CD4-positive, alpha-beta T cell treated with Interleukin-6 at 100 ng/mL for 8 hours (primary cell): ENCODE data around the gene OPCML.

Experiments used
- DNase-seq: peaks from one replicate; pipeline ENCODE4 v3.0.0-alpha.2; 2020; ENCODE audit warnings: mixed read lengths, low spot score

The OPCML gene

DNA sequence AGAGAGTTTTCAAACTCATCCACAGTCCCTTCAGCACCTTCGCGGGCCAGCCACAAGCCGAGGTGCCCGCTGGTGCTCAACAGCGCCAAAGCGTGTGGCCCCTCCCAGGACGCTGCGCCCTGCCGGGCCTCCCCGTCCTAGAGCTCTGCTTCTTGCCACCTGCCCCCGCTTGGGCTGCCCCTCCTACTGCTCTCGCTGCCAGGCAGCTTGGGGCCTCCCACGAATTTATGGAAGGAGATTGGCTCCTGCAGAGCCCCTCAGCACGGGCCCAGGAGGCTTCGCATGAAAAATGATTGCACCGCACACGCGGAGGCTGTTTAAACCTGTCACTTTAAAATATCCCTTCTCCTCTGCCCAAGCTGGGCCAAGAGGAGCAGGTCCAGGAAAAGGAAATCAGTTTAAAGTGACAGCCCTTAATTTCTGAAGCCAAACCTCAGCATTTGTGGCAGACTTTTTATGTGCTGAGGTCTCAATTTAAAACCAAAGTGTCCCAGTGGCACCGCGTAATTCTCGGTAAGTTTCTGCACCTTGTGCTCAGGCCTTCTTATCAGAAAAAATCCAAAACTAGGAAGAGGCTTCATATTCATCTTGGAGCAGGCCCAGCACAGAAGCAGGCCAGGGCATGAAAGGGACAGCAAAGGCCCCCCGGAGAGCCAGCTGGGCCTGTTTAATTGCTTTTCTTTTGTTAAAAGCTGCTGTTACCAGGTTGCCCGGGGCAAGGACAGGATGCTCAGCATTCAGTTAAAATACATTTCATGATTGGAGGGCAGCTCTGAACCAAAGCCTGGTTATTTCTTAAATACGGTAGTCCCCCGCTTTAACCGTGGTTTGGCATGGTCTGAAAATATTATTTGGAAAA, 303.6 kb downstream of the OPCML start:
- no peak for DNase-seq

DNA sequence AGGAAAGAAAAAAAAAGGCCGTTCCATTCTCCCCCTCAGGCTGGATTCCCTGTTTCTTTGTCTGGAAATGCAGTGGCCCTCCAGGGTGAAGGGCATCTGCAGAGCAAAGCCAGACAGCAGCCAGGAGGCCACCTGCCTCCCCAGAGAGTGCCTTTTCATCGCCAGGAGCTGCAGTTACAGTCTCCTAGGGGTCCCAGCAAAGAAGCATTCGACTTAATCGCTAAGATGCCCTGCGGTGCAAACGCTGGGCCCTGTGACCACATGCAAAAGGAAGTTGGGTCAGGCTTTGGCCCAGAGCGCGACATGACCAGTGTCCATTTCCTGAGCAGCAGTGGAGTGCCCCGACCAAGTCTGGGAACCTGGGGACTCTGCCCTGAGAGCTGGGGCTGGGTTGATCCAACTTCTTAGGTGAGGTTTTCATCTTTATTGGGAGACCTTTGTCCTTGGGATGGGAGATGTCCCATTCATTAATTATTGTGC, 304.6 kb downstream of the OPCML start:
- no peak for DNase-seq

DNA sequence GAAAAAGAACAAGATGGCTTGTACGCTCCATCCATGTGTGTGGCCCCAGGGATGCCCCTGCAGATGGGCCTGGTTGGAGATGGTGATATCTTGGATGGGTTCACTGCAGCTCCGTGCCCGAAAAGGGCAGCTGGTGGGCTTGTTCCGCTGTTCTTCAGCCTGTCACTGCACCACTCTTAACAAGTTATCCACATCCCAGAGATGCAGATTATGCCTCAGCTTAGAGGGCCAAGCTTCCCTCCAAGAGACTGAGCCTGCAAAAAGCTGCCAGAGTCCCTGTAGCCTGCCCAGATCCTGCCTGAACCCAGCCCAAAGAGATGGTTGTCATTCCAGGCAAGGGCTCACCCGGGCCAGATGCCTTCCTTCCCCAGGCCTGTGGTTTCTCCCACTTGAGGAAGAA, 308.0 kb downstream of the OPCML start:
- DNase-seq = no peak

- no peak for DNase-seq
These were observed 309.6 kb downstream of the OPCML start for GRCh38 chr11:133222425-133223330.

- no peak for DNase-seq
These were observed 312.8 kb downstream of the OPCML start for GRCh38 chr11:133219543-133219942.

- DNase-seq = no peak
These were observed 315.5 kb downstream of the OPCML start for GRCh38 chr11:133216813-133217212.

DNA sequence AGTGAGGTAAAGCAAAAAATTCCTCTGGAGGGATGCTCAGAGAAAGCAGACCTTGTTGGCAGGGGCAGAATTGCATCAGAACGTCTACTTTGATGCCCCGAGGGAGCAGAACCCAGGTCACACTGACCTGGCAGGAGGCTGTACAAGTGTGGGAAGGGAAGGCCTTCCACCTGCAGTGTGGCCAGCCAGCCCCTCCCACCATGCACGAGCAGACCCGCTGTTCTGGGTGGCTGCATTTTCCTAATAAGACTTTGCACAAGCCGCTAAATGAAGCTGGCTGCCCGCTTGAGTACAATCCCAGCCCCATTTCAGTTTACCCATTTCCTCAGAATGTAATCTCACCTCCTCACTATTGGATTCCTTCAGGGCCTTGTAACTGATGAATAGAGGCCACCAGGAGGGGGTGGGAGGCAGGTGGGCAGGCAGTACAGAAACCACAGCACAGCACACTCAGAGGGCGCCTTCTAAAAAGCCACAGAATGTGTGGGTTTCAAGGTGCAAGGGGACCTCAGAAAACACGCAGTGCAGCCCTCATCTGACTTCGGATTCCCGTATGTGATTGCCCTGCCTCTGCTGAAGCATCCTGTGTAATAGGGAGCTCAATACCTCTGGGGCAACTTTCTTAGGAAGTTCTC, 316.6 kb downstream of the OPCML start:
- DNase-seq = no peak

GRCh38 chr11:133214646-133215045, 317.7 kb downstream of the OPCML start:
- no peak for DNase-seq

GRCh38 chr11:133212201-133212600, 320.1 kb downstream of the OPCML start:
- DNase-seq = no peak

GRCh38 chr11:133207995-133208394, 324.3 kb downstream of the OPCML start:
- no peak for DNase-seq

GRCh38 chr11:133206313-133207005, 325.8 kb downstream of the OPCML start:
- DNase-seq = no peak

- no peak for DNase-seq
These were observed 328.1 kb downstream of the OPCML start for GRCh38 chr11:133204158-133204557.

DNA sequence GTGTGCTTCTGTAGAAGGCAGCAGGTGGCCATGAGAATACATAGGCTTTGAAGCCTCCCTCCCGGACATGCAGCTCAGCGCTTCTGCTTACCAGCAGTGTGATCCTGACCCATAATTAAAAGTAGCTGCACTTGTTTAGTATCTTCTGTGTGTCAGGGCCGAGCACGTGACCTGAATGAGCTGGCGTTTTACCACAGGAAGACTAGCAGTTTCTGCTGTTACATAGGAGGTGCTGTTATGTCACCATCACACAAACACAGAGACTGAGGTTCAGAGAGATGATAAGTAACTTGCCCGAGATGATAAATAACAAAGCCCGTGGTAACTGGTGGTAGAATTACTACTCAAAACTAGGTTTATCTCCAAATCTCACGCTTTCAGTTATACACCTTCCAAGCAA, 329.5 kb downstream of the OPCML start:
- DNase-seq = no peak

- DNase-seq = no peak
These were observed 333.9 kb downstream of the OPCML start for GRCh38 chr11:133198438-133198837.

DNA sequence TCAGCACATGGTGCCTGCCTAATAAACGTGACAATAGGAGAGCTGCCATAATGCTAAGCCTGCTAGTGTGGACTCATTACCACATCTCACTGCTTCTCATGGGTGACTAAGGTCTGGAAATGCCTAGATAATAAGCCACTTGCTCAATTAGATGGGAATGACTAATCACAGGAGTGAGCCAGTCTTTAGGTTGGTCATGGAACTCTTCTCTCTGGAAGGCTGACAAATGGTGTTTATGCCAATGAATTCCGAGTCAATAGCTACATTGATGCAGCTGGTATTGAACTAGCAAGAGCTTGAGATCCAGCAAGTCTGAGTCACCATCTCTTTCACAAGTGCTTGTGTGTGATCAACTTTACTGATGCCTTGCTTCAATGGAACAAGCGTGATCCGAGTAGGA, 334.9 kb downstream of the OPCML start:
- no peak for DNase-seq

GRCh38 chr11:133191931-133192330, 340.4 kb downstream of the OPCML start:
- DNase-seq = no peak

- DNase-seq = no peak
These were observed 350.6 kb downstream of the OPCML start for GRCh38 chr11:133181667-133182066.

GRCh38 chr11:133181066-133181465, 351.2 kb downstream of the OPCML start:
- no peak for DNase-seq

DNA sequence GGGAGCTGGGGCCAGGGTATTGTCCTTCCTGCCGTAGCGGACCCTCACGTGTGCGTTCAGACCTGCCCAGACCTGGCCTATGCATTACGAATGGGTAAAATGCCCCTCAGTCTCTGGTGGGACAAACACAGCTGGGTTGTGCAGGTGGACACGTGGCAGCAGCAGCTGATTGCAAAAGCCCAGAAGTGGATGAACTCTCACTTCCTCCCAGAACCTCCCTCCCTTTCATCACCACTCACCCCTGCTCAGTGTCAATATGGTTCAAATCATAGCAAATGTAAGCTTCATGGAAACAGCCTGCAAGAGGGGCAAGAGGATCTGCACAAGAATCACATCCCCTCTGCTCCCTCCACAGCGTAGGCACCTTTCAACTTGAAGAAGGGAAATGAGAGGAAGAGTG, 352.1 kb downstream of the OPCML start:
- DNase-seq = no peak

GRCh38 chr11:133176748-133177147, 355.6 kb downstream of the OPCML start:
- DNase-seq = no peak

- DNase-seq = no peak
These were observed 357.2 kb downstream of the OPCML start for GRCh38 chr11:133175103-133175502.
